Fibroblast of pulmonary artery (primary cell): ENCODE data around the gene GSC.
A peak's percentile ranks its signal among the peaks of the same experiment; 100 is the strongest.

Experiments
- DNase-seq: peaks from one replicate; pipeline ENCODE4 v3.0.0-alpha.2; 2010; ENCODE audit warnings: low read depth
- H3K4me3 ChIP-seq: replicated peaks from 2 replicates; pipeline ENCODE4 v1.5.1; 2011; ENCODE audit warnings: low read depth, mild to moderate bottlenecking, control low read depth, low read length, moderate library complexity
- TF ChIP-seq, protein P1 (sequence below): IDR thresholded peaks from 2 replicates; pipeline ENCODE4 v1.5.1; 2011; ENCODE audit warnings: mild to moderate bottlenecking, control low read depth, low read length, inconsistent platforms; ENCODE audit errors: missing control alignments

Gene GSC

DNA sequence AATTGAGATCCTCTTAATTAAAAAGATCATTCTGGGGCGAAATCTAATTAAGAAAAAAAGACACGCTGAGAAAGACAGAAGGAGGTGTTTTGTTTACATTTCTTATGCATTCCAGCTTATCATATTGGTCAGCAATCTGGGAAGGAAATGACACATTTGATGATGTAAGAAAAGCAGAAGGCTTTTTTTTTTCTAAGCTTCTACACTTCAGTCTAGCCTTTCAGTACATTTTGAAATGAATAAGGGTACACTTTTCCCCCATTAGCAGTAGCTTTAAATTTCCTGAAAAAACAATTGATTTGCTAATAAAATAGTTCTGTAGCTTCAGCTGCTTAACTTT lies 5.9 kb upstream of the GSC start:
- DNase-seq, result peak; percentile 40
- TF ChIP-seq, protein P1, sequence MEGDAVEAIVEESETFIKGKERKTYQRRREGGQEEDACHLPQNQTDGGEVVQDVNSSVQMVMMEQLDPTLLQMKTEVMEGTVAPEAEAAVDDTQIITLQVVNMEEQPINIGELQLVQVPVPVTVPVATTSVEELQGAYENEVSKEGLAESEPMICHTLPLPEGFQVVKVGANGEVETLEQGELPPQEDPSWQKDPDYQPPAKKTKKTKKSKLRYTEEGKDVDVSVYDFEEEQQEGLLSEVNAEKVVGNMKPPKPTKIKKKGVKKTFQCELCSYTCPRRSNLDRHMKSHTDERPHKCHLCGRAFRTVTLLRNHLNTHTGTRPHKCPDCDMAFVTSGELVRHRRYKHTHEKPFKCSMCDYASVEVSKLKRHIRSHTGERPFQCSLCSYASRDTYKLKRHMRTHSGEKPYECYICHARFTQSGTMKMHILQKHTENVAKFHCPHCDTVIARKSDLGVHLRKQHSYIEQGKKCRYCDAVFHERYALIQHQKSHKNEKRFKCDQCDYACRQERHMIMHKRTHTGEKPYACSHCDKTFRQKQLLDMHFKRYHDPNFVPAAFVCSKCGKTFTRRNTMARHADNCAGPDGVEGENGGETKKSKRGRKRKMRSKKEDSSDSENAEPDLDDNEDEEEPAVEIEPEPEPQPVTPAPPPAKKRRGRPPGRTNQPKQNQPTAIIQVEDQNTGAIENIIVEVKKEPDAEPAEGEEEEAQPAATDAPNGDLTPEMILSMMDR, result no peak
- no peak overlapping the region for H3K4me3 ChIP-seq

DNA sequence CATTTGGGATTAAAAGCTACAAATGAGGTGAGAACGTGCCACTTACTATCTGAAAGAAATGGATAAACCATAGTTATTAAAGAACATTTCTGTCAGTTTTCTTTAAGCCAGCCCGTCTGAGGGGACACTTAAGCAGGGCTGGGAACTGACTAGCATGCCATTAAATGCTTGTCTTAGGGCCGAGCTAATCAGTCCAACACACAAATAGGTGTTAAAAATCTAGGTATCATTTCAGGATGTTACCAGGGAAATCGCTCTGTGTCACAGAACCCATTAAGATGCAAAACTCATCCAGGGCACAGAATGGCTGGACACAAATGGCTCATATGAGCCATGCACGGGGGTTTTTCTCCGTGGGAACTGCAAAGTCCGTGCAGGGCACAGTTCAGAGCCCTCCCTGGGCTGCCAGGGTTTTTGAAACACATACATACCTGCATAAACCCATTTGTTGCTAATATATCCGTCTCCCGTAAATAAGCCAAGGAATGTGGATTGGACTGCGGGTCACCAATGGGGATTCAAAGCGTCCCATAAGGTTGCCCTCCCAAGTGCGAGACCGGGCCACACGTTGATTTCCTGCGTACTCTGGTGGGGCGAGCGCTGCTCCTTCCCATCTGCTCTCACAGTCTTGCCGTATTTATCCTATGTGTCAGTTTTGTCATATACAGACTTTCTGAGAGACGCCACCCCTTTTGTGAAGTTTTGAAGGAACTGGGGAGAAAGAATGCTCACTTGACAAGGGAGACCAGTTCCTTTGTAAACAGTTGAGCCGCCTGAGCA lies 5.4 kb upstream of the GSC start:
- DNase-seq, result peak; percentile 3
- TF ChIP-seq, protein P1, result no peak
- H3K4me3 ChIP-seq, result no peak overlapping the region

DNA sequence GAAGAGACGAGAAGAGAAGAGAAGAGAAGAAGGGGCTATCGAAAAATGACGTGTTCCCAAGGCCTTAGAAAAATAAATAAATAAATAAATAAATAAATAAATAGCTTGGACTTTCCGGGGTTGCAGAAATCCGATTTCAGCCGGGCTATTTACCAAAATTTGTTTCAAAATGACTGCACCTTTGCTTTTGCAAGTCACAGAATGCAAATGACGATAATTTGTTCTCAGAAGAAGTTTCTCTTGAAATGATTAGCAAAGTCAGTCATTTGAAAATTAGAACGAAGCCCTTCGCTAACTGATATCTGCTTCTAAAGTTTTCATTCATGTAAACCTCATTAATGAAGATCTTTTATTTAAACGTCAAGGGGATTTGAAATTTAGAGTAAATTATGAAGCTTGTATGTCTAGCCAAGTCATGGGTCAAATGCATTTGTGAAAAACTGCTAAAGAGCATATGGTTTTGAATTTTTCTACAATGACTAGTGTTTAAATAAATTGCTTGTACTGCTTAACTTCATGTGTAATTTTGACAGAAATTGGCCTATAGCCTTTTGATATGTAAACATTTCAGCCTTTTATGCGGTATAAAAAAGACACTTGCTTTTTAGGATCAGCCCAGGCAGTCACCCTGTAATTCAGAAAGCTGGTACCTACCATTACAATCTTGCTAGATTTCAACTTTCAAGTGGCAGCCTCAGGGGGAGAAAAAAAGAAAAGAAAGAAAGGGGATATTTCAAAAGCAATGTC lies 4.6 kb upstream of the GSC start:
- no peak for DNase-seq
- TF ChIP-seq, protein P1, result no peak
- H3K4me3 ChIP-seq, result no peak overlapping the region

DNA sequence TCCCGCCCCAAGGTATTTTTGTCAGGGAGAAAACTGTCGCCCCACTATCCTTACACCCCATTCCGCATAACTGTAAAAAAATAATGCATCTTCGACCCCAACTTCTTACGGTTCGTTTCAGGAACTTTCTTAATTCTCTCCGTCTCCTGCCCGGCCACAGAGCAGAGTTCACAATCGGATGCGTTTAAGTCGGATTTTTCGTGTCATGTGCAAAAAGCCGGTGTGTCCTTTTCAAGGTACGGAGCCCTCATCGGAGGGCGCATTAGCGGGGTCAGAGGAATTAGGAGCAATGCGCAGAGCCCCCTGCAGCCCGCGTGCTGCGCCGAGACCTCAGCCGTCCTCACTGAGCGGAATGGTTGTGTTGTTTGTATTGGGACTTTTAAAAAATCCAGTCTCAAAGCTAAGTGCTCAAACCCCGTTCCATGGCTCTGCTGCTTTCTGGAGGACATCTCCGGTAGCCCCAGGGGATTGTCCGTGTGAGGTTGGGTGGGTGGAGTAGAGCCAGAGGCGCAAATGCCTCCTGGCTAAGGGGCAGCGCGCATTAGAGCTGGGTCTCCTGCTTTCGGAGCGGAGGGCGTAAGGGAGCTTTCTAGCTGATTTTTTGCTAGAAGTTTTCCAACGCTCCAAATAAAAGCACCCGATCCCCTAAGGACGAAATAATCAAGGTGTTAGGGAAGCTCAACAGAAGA lies 3.9 kb upstream of the GSC start:
- TF ChIP-seq, protein P1, result no peak
- DNase-seq, result no peak
- H3K4me3 ChIP-seq, result no peak overlapping the region

DNA sequence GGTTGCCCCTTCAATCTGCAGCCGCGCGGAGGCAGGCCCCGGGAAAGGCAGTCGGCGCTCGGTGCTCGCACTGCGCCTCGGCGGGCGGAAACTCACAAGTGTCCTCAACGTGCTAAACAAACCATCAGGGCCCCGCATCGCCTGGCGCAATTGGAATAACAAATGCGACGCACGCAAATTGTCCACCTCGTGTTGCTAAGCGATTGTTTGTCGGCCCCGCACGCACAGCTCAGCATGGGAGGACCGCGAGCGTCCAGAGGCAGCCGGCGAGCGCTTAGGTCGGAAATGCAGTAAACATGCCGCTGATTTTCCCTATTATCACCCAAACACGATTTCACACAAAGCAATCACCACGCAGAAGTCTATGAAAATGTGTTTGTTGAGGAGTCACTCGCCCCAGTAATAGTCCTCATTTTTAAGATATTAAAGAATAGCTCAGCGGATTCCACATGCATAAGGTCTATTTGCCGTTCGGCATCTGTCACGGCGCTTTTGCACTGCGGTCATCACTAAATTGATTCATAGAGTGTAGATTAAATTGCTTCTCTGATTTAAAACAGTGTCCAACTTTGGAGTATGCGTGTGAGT lies 3.2 kb upstream of the GSC start:
- TF ChIP-seq, protein P1, result no peak
- no peak for DNase-seq
- no peak overlapping the region for H3K4me3 ChIP-seq

DNA sequence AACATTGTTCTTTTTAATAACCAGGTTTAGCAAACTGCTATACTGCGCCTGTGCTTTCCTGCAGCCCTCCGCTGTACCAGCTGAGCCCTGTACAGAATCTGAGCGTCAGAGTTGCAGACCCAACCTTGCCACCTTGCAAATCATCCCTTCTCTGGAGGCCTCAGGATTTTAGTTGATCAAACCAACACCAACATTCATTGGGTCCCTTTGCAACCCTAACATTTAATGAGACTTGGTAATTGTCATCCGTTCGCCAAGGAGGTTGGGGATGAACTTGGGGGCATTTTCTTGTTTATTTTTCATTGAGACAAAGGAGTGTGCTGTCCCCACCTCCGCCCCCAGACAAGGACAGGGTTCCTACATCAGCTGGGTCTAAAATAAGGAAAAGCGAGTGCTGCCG lies 2.6 kb upstream of the GSC start:
- DNase-seq, result no peak
- TF ChIP-seq, protein P1, result no peak
- H3K4me3 ChIP-seq, result no peak overlapping the region
